ENCODE data around the gene OSBPL8.

Gene OSBPL8

GRCh38 chr12:76462668-76463224 lies 96.8 kb downstream of the OSBPL8 start:
- no peak overlapping the region for H3K27ac ChIP-seq (ENCODE audit: insufficient read depth in 1 of 2, low read depth in 1 of 2, low read length in 2 of 2, poor library complexity in 1 of 2, severe bottlenecking in 2 of 2)
- H3K4me3 ChIP-seq (ENCODE audit: control insufficient read depth in 1 of 7, extremely low read depth in 1 of 7, insufficient read depth in 4 of 7, low read depth in 2 of 7, low read length in 6 of 7): no peak overlapping the region
- H3K9me3 ChIP-seq (ENCODE audit: control extremely low read depth in 1 of 5, control insufficient read depth in 4 of 5, insufficient read depth in 2 of 5, low read depth in 1 of 5, low read length in 4 of 5): no peaks in the 10 kb centered on the region
- H3K27me3 ChIP-seq (replicated peaks in 2 of 5; ENCODE audit: control insufficient read depth in 4 of 5, insufficient read depth in 5 of 5, low read length in 4 of 5): no peaks in the 10 kb centered on the region
- DNase-seq: no peak
- ChIA-PET CTCF (interaction anchor here (0.8 kb wide), 1 partner anchor 43 kb away, joined by 3 read pairs; no protein-coding TSS in a partner anchor), POLR2A (interaction anchor here (0.8 kb wide), 1 partner anchor 92 kb away, joined by 3 read pairs; no protein-coding TSS in a partner anchor)
- H3K4me1 ChIP-seq (ENCODE audit: control extremely low read depth in 1 of 4, control insufficient read depth in 4 of 4, insufficient read depth in 4 of 4, low read length in 3 of 4): no peaks in the 10 kb centered on the region
- H3K36me3 ChIP-seq (ENCODE audit: control insufficient read depth in 4 of 4, insufficient read depth in 4 of 4, low read length in 3 of 4): peaks cover 0 to 3% (median 0%) of the 10 kb centered on the region in 4 experiments
- 100% methylated on average over 1 of the region's 2 CpGs for WGBS (ENCODE audit: insufficient coverage)

GRCh38 chr12:76460807-76461206 lies 98.8 kb downstream of the OSBPL8 start:
- Histone ChIP-seq H3K4me3 (ENCODE audit: control insufficient read depth in 1 of 7, extremely low read depth in 1 of 7, insufficient read depth in 4 of 7, low read depth in 2 of 7, low read length in 6 of 7) (no peak overlapping the region), H3K4me1 (ENCODE audit: control extremely low read depth in 1 of 4, control insufficient read depth in 4 of 4, insufficient read depth in 4 of 4, low read length in 3 of 4) (no peaks in the 10 kb centered on the region), H3K27ac (ENCODE audit: insufficient read depth in 1 of 2, low read depth in 1 of 2, low read length in 2 of 2, poor library complexity in 1 of 2, severe bottlenecking in 2 of 2) (no peak overlapping the region), H3K36me3 (ENCODE audit: control insufficient read depth in 4 of 4, insufficient read depth in 4 of 4, low read length in 3 of 4) (peaks cover 0 to 3% (median 0%) of the 10 kb centered on the region in 4 experiments), H3K9me3 (ENCODE audit: control extremely low read depth in 1 of 5, control insufficient read depth in 4 of 5, insufficient read depth in 2 of 5, low read depth in 1 of 5, low read length in 4 of 5) (no peaks in the 10 kb centered on the region), H3K27me3 (replicated peaks in 2 of 5; ENCODE audit: control insufficient read depth in 4 of 5, insufficient read depth in 5 of 5, low read length in 4 of 5) (no peaks in the 10 kb centered on the region)
- no peak for DNase-seq
- CTCF ChIA-PET: no interaction called here
- POLR2A ChIA-PET: no interaction called here

GRCh38 chr12:76457818-76458217 lies 101.8 kb downstream of the OSBPL8 start:
- DNase-seq: no peak
- H3K4me1 ChIP-seq (ENCODE audit: control extremely low read depth in 1 of 4, control insufficient read depth in 4 of 4, insufficient read depth in 4 of 4, low read length in 3 of 4): no peaks in the 10 kb centered on the region
- H3K9me3 ChIP-seq (ENCODE audit: control extremely low read depth in 1 of 5, control insufficient read depth in 4 of 5, insufficient read depth in 2 of 5, low read depth in 1 of 5, low read length in 4 of 5): no peaks in the 10 kb centered on the region
- POLR2A ChIA-PET: no interaction called here
- no peaks in the 10 kb centered on the region for H3K27me3 ChIP-seq (replicated peaks in 2 of 5; ENCODE audit: control insufficient read depth in 4 of 5, insufficient read depth in 5 of 5, low read length in 4 of 5)
- 86% methylated on average over 5 of the region's 5 CpGs for WGBS (ENCODE audit: insufficient coverage)
- CTCF ChIA-PET: interaction anchor here (1.1 to 2.2 kb wide), 3 partner anchors 11 to 930 kb away, joined by 3 to 7 read pairs (median 3); no protein-coding TSS in a partner anchor
- peaks cover 0 to 2% (median 0%) of the 10 kb centered on the region in 4 experiments for H3K36me3 ChIP-seq (ENCODE audit: control insufficient read depth in 4 of 4, insufficient read depth in 4 of 4, low read length in 3 of 4)
- H3K27ac ChIP-seq (ENCODE audit: insufficient read depth in 1 of 2, low read depth in 1 of 2, low read length in 2 of 2, poor library complexity in 1 of 2, severe bottlenecking in 2 of 2): no peak overlapping the region
- no peak overlapping the region for H3K4me3 ChIP-seq (ENCODE audit: control insufficient read depth in 1 of 7, extremely low read depth in 1 of 7, insufficient read depth in 4 of 7, low read depth in 2 of 7, low read length in 6 of 7)

- CTCF ChIA-PET: interaction anchor here (0.6 to 2.2 kb wide), 9 partner anchors 12 to 929 kb away, joined by 3 to 12 read pairs (median 3); no protein-coding TSS in a partner anchor
Measured at GRCh38 chr12:76457010-76457409, 102.6 kb downstream of the OSBPL8 start.

GRCh38 chr12:76455582-76456345 lies 103.8 kb downstream of the OSBPL8 start:
- Histone ChIP-seq H3K4me1 (ENCODE audit: control extremely low read depth in 1 of 4, control insufficient read depth in 4 of 4, insufficient read depth in 4 of 4, low read length in 3 of 4) (no peaks in the 10 kb centered on the region), H3K4me3 (ENCODE audit: control insufficient read depth in 1 of 7, extremely low read depth in 1 of 7, insufficient read depth in 4 of 7, low read depth in 2 of 7, low read length in 6 of 7) (no peak overlapping the region), H3K27ac (ENCODE audit: insufficient read depth in 1 of 2, low read depth in 1 of 2, low read length in 2 of 2, poor library complexity in 1 of 2, severe bottlenecking in 2 of 2) (no peak overlapping the region), H3K36me3 (ENCODE audit: control insufficient read depth in 4 of 4, insufficient read depth in 4 of 4, low read length in 3 of 4) (peaks cover under 1 to 2% (median 1%) of the 10 kb centered on the region in 4 experiments), H3K27me3 (replicated peaks in 2 of 5; ENCODE audit: control insufficient read depth in 4 of 5, insufficient read depth in 5 of 5, low read length in 4 of 5) (no peaks in the 10 kb centered on the region), H3K9me3 (ENCODE audit: control extremely low read depth in 1 of 5, control insufficient read depth in 4 of 5, insufficient read depth in 2 of 5, low read depth in 1 of 5, low read length in 4 of 5) (no peaks in the 10 kb centered on the region)
- ChIA-PET POLR2A (interaction anchor here (0.7 kb wide), 1 partner anchor 112 kb away, joined by 3 read pairs; no protein-coding TSS in a partner anchor), CTCF (interaction anchor here (0.6 to 2.2 kb wide), 15 partner anchors 13 to 928 kb away, joined by 3 to 12 read pairs (median 3); partner anchors contain the start of gene BBS10)
- no CpG with 5 or more reads among the region's 2 CpGs for WGBS (ENCODE audit: insufficient coverage)
- DNase-seq: peak; percentile 43 to 66 (median 63)

More at GRCh38 chr12:76457010-76457409, 102.6 kb downstream of the OSBPL8 start:
- DNase-seq: no peak
- POLR2A ChIA-PET: no interaction called here
- H3K36me3 ChIP-seq (ENCODE audit: control insufficient read depth in 4 of 4, insufficient read depth in 4 of 4, low read length in 3 of 4): no peaks in the 10 kb centered on the region
- H3K9me3 ChIP-seq (ENCODE audit: control extremely low read depth in 1 of 5, control insufficient read depth in 4 of 5, insufficient read depth in 2 of 5, low read depth in 1 of 5, low read length in 4 of 5): no peaks in the 10 kb centered on the region
- no peaks in the 10 kb centered on the region for H3K4me1 ChIP-seq (ENCODE audit: control extremely low read depth in 1 of 4, control insufficient read depth in 4 of 4, insufficient read depth in 4 of 4, low read length in 3 of 4)
- H3K27me3 ChIP-seq (replicated peaks in 2 of 5; ENCODE audit: control insufficient read depth in 4 of 5, insufficient read depth in 5 of 5, low read length in 4 of 5): no peaks in the 10 kb centered on the region
- no CpG with 5 or more reads among the region's 7 CpGs for WGBS (ENCODE audit: insufficient coverage)
- H3K4me3 ChIP-seq (ENCODE audit: control insufficient read depth in 1 of 7, extremely low read depth in 1 of 7, insufficient read depth in 4 of 7, low read depth in 2 of 7, low read length in 6 of 7): no peak overlapping the region
- no peak overlapping the region for H3K27ac ChIP-seq (ENCODE audit: insufficient read depth in 1 of 2, low read depth in 1 of 2, low read length in 2 of 2, poor library complexity in 1 of 2, severe bottlenecking in 2 of 2)

- CTCF ChIA-PET: no interaction called here
- Histone ChIP-seq H3K4me1 (ENCODE audit: control extremely low read depth in 1 of 4, control insufficient read depth in 4 of 4, insufficient read depth in 4 of 4, low read length in 3 of 4) (no peaks in the 10 kb centered on the region), H3K36me3 (ENCODE audit: control insufficient read depth in 4 of 4, insufficient read depth in 4 of 4, low read length in 3 of 4) (peaks cover 2 to 13% (median 8%) of the 10 kb centered on the region in 4 experiments), H3K9me3 (ENCODE audit: control extremely low read depth in 1 of 5, control insufficient read depth in 4 of 5, insufficient read depth in 2 of 5, low read depth in 1 of 5, low read length in 4 of 5) (no peaks in the 10 kb centered on the region), H3K27ac (ENCODE audit: insufficient read depth in 1 of 2, low read depth in 1 of 2, low read length in 2 of 2, poor library complexity in 1 of 2, severe bottlenecking in 2 of 2) (no peak overlapping the region), H3K4me3 (ENCODE audit: control insufficient read depth in 1 of 7, extremely low read depth in 1 of 7, insufficient read depth in 4 of 7, low read depth in 2 of 7, low read length in 6 of 7) (no peak overlapping the region), H3K27me3 (replicated peaks in 2 of 5; ENCODE audit: control insufficient read depth in 4 of 5, insufficient read depth in 5 of 5, low read length in 4 of 5) (no peaks in the 10 kb centered on the region)
- POLR2A ChIA-PET: no interaction called here
- no peak for DNase-seq
- 100% methylated on average over 6 of the region's 6 CpGs for WGBS (ENCODE audit: insufficient coverage)
Measured at GRCh38 chr12:76451528-76451927, 108.0 kb downstream of the OSBPL8 start.

- ChIA-PET CTCF (no interaction called here), POLR2A (no interaction called here)
- WGBS (ENCODE audit: insufficient coverage): no CpG with 5 or more reads among the region's 3 CpGs
- Histone ChIP-seq H3K4me3 (ENCODE audit: control insufficient read depth in 1 of 7, extremely low read depth in 1 of 7, insufficient read depth in 4 of 7, low read depth in 2 of 7, low read length in 6 of 7) (no peak overlapping the region), H3K4me1 (ENCODE audit: control extremely low read depth in 1 of 4, control insufficient read depth in 4 of 4, insufficient read depth in 4 of 4, low read length in 3 of 4) (no peaks in the 10 kb centered on the region), H3K27me3 (replicated peaks in 2 of 5; ENCODE audit: control insufficient read depth in 4 of 5, insufficient read depth in 5 of 5, low read length in 4 of 5) (no peaks in the 10 kb centered on the region), H3K27ac (ENCODE audit: insufficient read depth in 1 of 2, low read depth in 1 of 2, low read length in 2 of 2, poor library complexity in 1 of 2, severe bottlenecking in 2 of 2) (no peak overlapping the region), H3K36me3 (ENCODE audit: control insufficient read depth in 4 of 4, insufficient read depth in 4 of 4, low read length in 3 of 4) (peaks cover 2 to 13% (median 8%) of the 10 kb centered on the region in 4 experiments), H3K9me3 (ENCODE audit: control extremely low read depth in 1 of 5, control insufficient read depth in 4 of 5, insufficient read depth in 2 of 5, low read depth in 1 of 5, low read length in 4 of 5) (no peaks in the 10 kb centered on the region)
- peak in 1 of 3 donors; percentile 8 for DNase-seq
Measured at GRCh38 chr12:76450690-76451089, 108.9 kb downstream of the OSBPL8 start.

Data from common myeloid progenitor, CD34-positive (primary cell).